Uterus (tissue), 2 donors: ENCODE data around the gene VSTM4.

Experiments used
- CTCF ChIP-seq, 4 experiments: fragments of 200-600 bp in 2 of 4; fragments of 450-650 bp in 2 of 4; sonication (generic) in 2 of 4; IDR thresholded peaks; one replicate each; pipeline ENCODE4 v1.5.1; 2016 to 2019; ENCODE audit warnings: antibody characterized with exemption in 4 of 4, mild to moderate bottlenecking in 2 of 4, moderate library complexity in 1 of 4
- POLR2A ChIP-seq, 2 donors: fragments of 450-650 bp; IDR thresholded peaks; one replicate each; pipeline ENCODE4 v1.6.1; 2016; ENCODE audit warnings: antibody characterized with exemption in 2 of 2, mild to moderate bottlenecking in 1 of 2, moderate library complexity in 1 of 2

GRCh38 chr10:49140304-49141177 is 25.2 kb upstream of the VSTM4 start:
- TF ChIP-seq CTCF (IDR thresholded peaks at IDR 0.05), result no peak
- no peak for TF ChIP-seq POLR2A (IDR thresholded peaks at IDR 0.05)
